HEK293T (cell line): ENCODE measurements around the gene C1GALT1.
"Not testable (repeated sequence)": the region's sequence is repeated elsewhere in the genome, so short reads cannot be mapped to it uniquely, and the experiment has no call there.

Experiments used
- CTCF ChIA-PET: fragments of 350-600 bp; formaldehyde crosslinking; extraction: SDS; loops from one replicate; lab custom pipeline; 2021; ENCODE audit warnings: antibody characterized with exemption, inconsistent platforms; lab: Yijun Ruan, JAX
- POLR2A ChIA-PET: fragments of 350-600 bp; formaldehyde crosslinking; extraction: SDS; loops from one replicate; lab custom pipeline; 2020; ENCODE audit warnings: antibody characterized with exemption, inconsistent platforms; lab: Yijun Ruan, JAX
- DNase-seq: peaks from one replicate; pipeline ENCODE4 v3.0.0; 2012; ENCODE audit warnings: mixed read lengths; ENCODE audit errors: extremely low spot score
- ARNT ChIP-seq: fragments of 450-650 bp; IDR thresholded peaks from 2 replicates; pipeline ENCODE4 v1.6.1; 2017; ENCODE audit warnings: mild to moderate bottlenecking
- BHLHE40 ChIP-seq: fragments of 450-650 bp; IDR thresholded peaks from 2 replicates; pipeline ENCODE4 v1.6.1; 2016; ENCODE audit warnings: mild to moderate bottlenecking, moderate library complexity, borderline replicate concordance
- CTBP1 ChIP-seq: fragments of 450-650 bp; IDR thresholded peaks from 2 replicates; pipeline ENCODE4 v1.6.1; 2016; ENCODE audit warnings: borderline replicate concordance
- ELF4 ChIP-seq: fragments of 450-650 bp; IDR thresholded peaks from 2 replicates; pipeline ENCODE4 v1.6.1; 2017; ENCODE audit warnings: antibody characterized with exemption
- FOXA1 ChIP-seq: fragments of 450-650 bp; IDR thresholded peaks from 2 replicates; pipeline ENCODE4 v1.6.1; 2016; ENCODE audit warnings: mild to moderate bottlenecking
- FOXK2 ChIP-seq: fragments of 450-650 bp; IDR thresholded peaks from 2 replicates; pipeline ENCODE4 v1.6.1; 2016; ENCODE audit warnings: mild to moderate bottlenecking
- FOXM1 ChIP-seq: fragments of 450-650 bp; IDR thresholded peaks from 2 replicates; pipeline ENCODE4 v1.6.1; 2017; ENCODE audit warnings: mild to moderate bottlenecking, borderline replicate concordance
- HDGF ChIP-seq: fragments of 450-650 bp; IDR thresholded peaks from 2 replicates; pipeline ENCODE4 v1.6.1; 2017; ENCODE audit warnings: antibody characterized with exemption, borderline replicate concordance
- L3MBTL2 ChIP-seq: fragments of 450-650 bp; conservative IDR thresholded peaks from 2 replicates; pipeline ENCODE4 v1.6.1; 2016; ENCODE audit warnings: mild to moderate bottlenecking
- LEF1 ChIP-seq: fragments of 450-650 bp; IDR thresholded peaks from 2 replicates; pipeline ENCODE4 v1.6.1; 2017; ENCODE audit warnings: mild to moderate bottlenecking, borderline replicate concordance
- NFRKB ChIP-seq: fragments of 450-650 bp; IDR thresholded peaks from 2 replicates; pipeline ENCODE4 v1.6.1; 2016; ENCODE audit warnings: mild to moderate bottlenecking, moderate library complexity
- SP1 ChIP-seq: fragments of 450-650 bp; IDR thresholded peaks from 2 replicates; pipeline ENCODE4 v1.6.1; 2017
- SUZ12 ChIP-seq: fragments of 450-650 bp; IDR thresholded peaks from 2 replicates; pipeline ENCODE4 v1.6.1; 2016; ENCODE audit warnings: mild to moderate bottlenecking
- TARDBP ChIP-seq: fragments of 450-650 bp; IDR thresholded peaks from 2 replicates; pipeline ENCODE4 v1.6.1; 2016
- ZNF384 ChIP-seq: fragments of 450-650 bp; IDR thresholded peaks from 2 replicates; pipeline ENCODE4 v1.6.1; 2016
- TF ChIP-seq, protein P1 (sequence below): fragments of 450-650 bp; IDR thresholded peaks from 2 replicates; pipeline ENCODE4 v1.6.1; 2016

Gene C1GALT1

DNA sequence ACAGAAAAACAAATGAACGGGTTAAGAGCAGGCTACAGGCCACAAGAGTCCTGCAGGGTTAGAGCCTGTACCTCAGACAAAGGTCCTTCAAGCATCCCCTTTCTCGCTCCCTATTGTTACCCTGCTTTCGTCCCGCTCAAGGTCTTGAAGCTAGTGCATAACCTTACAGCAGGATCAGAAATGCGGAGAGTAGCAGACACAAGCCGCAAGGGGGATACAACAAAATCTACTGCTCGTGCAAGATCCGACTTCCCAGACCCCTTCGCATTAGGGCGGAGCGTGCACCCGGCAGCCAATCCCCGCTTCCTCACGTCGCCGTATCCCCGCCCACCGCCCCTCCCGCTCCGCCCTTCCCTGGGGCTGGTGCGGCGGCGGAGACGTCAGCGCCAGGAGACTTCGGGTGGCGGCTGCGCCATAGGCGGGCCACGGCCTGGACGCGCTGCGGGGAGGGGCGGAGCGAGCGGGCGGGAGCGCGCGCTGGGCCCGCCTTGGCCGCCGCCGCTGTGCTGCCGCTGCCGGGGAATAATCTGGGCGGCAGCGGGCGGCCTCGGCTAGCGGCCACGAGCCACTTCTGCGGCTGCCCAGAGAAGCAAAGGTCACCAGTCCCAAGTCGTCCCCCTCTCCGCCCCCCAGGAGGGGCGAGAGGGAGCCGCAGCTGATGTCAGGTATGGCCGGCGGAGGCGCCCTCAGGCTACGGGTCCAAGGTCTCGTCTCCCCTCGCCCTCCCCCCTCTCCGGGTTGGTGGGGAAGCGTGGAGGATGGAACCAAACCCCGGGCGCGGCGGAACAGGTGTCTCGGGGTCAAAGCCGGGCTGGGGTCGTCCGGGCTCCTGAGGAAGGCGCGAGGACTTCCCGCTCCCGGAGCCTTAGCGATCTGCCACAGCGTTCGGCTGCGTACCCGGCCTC, at the start of gene C1GALT1:
Gene C1GALT1, plus strand, starts transcription at position 389 of the 905 bp plus-strand sequence. CDS start 51,776 bp downstream, outside the sequence.
- TF ChIP-seq L3MBTL2 (peak; percentile 17; the same call in 1 of the 2 replicates), ELF4 (no peak), NFRKB (no peak), FOXA1 (no peak), CTBP1 (peak; percentile 40), ZNF384 (no peak)
- ChIA-PET POLR2A (interaction anchor here (1.0 to 1.4 kb wide), 4 partner anchors 52 to 83 kb away, joined by 3 to 5 read pairs (median 3); no protein-coding TSS in a partner anchor), CTCF (interaction anchor here (0.9 to 1.9 kb wide), 3 partner anchors 77 to 333 kb away, joined by 3 to 4 read pairs (median 4); no protein-coding TSS in a partner anchor)
- DNase-seq: peak; percentile 92

DNA sequence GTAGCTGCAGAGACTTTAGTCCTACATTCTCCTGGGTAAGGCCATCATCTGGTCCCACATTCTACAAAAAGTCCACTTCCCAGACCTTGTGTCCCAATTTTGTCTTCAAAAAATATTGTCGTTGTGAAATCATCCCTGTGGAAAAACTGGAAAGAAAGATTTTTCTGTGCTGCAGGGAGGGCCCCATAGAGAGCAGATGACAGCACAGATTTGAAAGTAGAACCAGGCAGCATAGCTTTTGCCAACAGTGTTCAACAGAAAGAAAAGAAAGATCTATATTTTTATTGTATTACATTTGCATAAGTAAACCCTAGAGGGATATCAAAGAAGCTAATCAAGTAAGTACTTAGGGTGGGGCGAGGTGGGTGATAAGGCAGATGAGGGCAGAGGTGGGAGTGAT, 48.3 kb upstream of the C1GALT1 start:
- POLR2A ChIA-PET: no interaction called here
- TF ChIP-seq SUZ12: no peak
- no peak for TF ChIP-seq ZNF384
- no peak for TF ChIP-seq HDGF
- no peak for TF ChIP-seq FOXM1
- no peak for TF ChIP-seq ELF4
- no peak for TF ChIP-seq TARDBP
- no peak for TF ChIP-seq BHLHE40
- TF ChIP-seq, protein P1, sequence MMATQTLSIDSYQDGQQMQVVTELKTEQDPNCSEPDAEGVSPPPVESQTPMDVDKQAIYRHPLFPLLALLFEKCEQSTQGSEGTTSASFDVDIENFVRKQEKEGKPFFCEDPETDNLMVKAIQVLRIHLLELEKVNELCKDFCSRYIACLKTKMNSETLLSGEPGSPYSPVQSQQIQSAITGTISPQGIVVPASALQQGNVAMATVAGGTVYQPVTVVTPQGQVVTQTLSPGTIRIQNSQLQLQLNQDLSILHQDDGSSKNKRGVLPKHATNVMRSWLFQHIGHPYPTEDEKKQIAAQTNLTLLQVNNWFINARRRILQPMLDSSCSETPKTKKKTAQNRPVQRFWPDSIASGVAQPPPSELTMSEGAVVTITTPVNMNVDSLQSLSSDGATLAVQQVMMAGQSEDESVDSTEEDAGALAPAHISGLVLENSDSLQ: no peak
- no peak for TF ChIP-seq ARNT
- no peak for TF ChIP-seq L3MBTL2
- no peak for TF ChIP-seq NFRKB
- TF ChIP-seq FOXA1: no peak
- TF ChIP-seq FOXK2: no peak
- TF ChIP-seq LEF1: no peak
- CTCF ChIA-PET: no interaction called here
- no peak for DNase-seq

DNA sequence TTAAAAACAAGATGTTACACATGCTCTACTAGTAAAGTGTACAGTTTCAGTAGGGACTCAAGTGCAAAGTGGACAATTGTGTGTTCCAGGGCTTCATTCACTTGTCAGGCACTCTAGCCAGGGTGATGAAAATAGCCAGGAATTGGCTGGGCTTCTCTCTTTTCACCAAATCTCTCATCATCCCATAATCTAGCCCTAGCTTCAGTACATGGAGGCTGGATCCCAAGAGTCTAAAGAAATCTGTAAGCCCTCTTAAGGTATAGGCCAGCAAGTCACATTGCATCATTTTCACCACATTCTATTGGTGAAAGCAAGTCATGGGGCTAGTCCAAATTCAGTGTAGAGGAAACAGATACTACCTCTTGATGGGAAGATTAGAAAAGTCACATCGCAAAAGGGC, 47.3 kb upstream of the C1GALT1 start:
- ChIA-PET CTCF (no interaction called here), POLR2A (no interaction called here)
- TF ChIP-seq ELF4 (no peak), SUZ12 (no peak), ZNF384 (no peak), L3MBTL2 (no peak), FOXK2 (no peak), LEF1 (no peak), BHLHE40 (no peak), CTBP1 (no peak), TARDBP (no peak), SP1 (no peak), FOXM1 (no peak), FOXA1 (no peak), NFRKB (no peak), ARNT (no peak), HDGF (no peak)
- TF ChIP-seq, protein P1: no peak
- no peak for DNase-seq

DNA sequence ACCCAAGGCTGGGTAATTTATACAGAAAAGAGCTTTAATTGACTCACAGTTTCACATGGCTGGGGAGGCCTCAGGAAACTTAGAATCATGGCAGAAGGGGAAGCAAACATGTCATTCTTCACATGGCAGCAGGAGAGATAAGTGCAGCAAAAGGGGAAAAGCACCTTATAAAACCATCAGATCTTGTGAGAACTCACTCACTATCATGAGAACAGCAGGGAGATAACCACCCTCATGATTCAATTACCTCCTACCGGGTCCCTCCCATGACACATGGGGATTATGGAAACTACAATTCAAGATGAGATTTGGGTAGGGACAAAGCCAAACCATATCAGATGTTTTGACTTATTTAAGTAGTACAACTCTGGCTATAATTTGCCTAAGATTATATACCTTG, 46.4 kb upstream of the C1GALT1 start:
- DNase-seq, POLR2A ChIA-PET, CTCF ChIA-PET: not testable (repeated sequence)

DNA sequence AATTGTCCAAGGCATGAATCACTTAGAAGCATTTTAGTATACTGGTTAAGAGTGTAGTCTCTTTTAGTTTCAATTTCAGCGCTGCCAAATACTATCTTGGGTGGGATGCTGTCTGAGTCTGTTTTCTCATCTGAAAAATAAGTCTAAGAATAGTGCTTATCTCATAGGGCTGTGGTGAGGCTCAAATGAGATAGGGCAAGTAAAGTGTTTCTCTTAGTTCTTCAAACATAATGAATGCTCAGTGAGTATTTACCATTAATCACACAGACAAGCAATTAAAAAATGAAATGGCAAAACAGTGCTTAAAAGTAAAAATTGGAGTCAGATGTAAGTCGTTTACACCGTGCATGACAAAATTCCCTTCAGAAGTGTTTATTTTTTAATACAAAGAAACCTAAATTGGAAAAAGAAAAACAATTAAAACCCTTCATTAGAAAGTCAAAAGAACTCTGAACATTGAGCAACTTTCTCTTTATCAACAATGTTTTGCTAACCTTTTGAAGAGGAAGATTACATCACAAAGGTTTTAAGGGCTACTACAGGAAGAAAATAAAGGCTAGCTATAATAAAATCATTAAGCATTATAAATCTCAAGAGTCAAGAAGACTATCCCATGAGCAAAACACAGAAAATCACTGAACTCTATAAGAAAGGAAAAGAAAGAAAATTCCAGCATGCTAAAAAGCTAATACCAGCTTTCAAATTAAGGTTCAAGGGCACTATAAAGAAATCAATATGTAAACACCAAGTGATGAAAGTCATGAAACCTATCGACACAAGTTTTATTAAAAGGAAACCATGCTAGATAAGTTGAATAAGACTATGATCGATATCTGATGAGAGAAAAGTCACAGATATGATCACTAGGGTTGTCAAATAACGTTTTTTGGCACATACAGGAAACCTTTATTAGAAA, 45.6 kb upstream of the C1GALT1 start:
- CTCF ChIA-PET: no interaction called here
- TF ChIP-seq LEF1 (no peak), HDGF (no peak), ARNT (no peak)
- DNase-seq: no peak
- POLR2A ChIA-PET: no interaction called here

DNA sequence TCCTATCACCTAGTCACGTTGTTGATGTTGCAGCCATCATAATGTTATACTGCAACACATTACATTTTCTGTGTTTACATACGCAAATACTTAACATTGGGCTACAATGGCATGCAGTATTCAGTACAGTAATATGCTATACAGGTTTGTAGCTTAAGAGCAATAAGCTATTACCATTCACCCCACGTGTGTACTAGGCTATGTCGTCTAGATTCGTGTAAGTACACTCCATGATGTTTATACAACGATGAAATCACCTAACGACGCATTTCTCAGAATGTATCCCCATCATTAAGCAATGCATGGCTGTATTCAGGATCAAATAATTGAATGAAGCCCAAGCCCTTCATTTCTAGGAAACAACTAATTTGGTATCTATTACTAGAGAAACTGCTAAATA, 43.4 kb upstream of the C1GALT1 start:
- ChIA-PET CTCF (no interaction called here), POLR2A (no interaction called here)
- DNase-seq: no peak
- TF ChIP-seq FOXK2 (no peak), SUZ12 (no peak)

DNA sequence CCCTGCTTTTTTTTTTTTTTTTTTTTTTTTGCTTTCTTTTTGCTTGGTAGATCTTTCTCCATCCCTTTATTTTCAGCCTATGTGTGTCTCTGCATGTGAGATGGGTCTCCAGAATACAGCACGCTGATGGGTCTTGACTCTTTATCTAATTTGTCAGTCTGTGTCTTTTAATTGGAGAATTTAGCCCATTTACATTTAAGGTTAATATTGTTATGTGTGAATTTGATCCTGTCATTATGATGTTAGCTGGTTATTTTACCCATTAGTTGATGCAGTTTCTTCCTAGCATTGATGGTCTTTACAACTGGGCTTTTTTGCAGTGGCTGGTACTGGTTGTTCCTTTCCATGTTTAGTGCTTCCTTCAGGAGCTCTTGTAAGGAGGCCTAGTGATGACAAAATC, 38.9 kb upstream of the C1GALT1 start:
- CTCF ChIA-PET, POLR2A ChIA-PET, DNase-seq: not testable (repeated sequence)

DNA sequence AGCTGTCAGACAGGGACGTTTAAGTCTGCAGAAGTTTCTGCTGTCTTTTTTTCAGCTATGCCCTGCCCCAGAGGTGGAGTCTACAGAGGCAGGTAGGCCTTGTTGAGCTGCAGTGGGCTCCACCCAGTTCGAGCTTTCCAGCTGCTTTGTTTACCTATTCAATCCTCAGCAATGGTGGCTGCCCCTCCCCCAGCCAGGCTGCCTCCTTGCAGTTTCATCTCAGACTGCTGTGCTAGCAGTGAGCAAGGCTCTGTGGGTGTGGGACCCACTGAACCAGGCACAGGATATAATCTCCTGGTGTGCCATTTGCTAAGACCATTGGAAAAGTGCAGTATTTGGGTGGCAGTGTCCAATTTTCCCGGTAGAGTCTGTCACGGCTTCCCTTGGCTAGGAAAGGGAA, 37.2 kb upstream of the C1GALT1 start:
- CTCF ChIA-PET, DNase-seq, POLR2A ChIA-PET: not testable (repeated sequence)
